Measurements from ENCODE around the gene PROM1. TPM values are rescaled to one million over a fixed set of nuclear protein-coding genes. Genes with fewer than 3 reads are reported as not detected.

Gene PROM1
- total RNA-seq, 4 donors from 2014 or later: 3.3 to 4.6 (median 4.0) TPM

GRCh38 chr4:15976456-15977447, 107.1 kb downstream of the PROM1 start:
- Histone ChIP-seq H3K27ac (replicated peaks in 1 of 4) (no peak overlapping the region), H3K4me1 (no peaks in the 10 kb centered on the region), H3K27me3 (no peaks in the 10 kb centered on the region), H3K4me3 (no peak overlapping the region), H3K9me3 (no peaks in the 10 kb centered on the region), H3K36me3 (no peaks in the 10 kb centered on the region)
- 79% methylated on average over 4 of the region's 7 CpGs for WGBS
- intact Hi-C loops (cut with DNase I): no loop called here
- TF ChIP-seq POLR2AphosphoS5 (IDR thresholded peaks at IDR 0.05) (no peak), POLR2A (IDR thresholded peaks at IDR 0.05; ENCODE audit: low read depth) (no peak), CTCF (IDR thresholded peaks at IDR 0.05) (no peak), EP300 (IDR thresholded peaks at IDR 0.05) (no peak)
- DNase-seq (ENCODE audit: extremely low spot score): no peak

DNA sequence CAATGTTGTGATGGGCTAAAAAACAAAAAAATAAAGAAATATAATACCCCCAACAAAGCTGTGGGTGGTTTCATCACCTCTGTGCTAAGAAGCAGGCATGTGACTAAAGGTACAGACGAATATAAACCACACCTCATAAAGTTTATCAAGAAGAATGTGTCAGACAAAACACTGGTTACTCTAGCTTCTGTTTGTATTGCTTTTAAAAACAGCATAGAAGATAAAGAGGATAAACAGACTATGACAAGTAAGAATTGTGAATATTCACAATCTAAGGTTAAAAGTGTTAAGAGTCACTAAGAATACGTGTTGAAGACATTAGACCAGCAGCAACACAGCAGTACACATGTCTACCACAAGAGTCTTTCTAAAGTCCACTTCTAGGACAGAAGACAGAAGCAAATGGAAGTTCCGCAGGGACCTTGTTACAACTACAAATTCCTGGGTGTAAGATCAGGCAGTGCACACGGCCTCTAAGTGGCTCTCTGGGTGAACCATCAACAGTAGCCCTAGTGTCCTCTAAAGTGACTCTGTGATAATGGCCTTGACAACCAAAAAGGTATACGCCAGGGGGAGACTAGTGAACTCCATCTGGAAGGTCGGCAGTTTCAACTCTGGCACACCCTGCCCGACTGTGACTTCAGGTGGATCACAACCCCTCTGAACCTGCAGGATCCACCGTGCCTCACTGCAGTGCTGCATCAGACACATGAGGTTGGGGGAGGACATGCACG, 112.6 kb downstream of the PROM1 start:
- Histone ChIP-seq H3K4me3 (no peak overlapping the region), H3K27ac (replicated peaks in 1 of 4) (no peak overlapping the region), H3K4me1 (no peaks in the 10 kb centered on the region), H3K36me3 (no peaks in the 10 kb centered on the region), H3K27me3 (no peaks in the 10 kb centered on the region), H3K9me3 (peaks cover 0 to 5% (median under 1%) of the 10 kb centered on the region in 4 donors)
- 83% methylated on average over 9 of the region's 9 CpGs for WGBS
- TF ChIP-seq POLR2A (IDR thresholded peaks at IDR 0.05; ENCODE audit: low read depth): no peak
- TF ChIP-seq EP300 (IDR thresholded peaks at IDR 0.05): no peak
- TF ChIP-seq POLR2AphosphoS5 (IDR thresholded peaks at IDR 0.05): no peak
- no peak for TF ChIP-seq CTCF (IDR thresholded peaks at IDR 0.05)
- DNase-seq (ENCODE audit: extremely low spot score): no peak
- intact Hi-C loops (cut with DNase I): no loop called here

DNA sequence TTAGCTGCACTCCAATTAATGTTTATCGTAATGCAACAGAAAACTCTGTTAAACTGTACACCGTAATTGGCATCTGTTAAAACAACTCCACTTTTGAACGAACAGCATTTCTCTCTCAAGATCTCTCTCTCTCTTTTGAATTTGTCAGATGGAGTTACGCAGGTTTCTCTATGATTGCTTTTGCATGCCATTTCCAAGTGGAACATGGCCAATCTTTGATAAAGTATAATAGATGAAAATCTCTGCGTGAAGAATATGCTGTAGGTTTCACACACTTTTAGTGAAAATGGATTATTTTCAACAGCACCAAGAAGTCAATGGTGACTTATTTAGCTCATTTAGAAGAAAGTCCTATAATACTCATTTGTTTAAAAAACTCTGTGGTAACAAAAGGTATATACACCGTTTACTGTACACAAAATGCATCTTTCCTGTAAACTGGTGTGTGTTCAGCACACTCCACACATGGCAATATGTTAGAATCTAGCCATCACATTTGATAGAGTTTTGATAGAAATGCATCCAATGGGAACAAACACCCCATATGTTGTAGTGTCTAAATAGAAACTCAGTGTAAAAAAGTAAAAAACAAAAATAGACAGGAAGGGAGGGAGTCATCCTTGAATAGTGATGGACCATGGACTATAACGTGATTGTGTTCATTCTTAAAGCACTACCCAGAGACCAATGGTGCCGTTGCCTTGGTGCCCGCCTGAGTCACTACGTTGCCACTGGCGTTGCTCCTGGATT, 115.1 kb downstream of the PROM1 start:
- Histone ChIP-seq H3K4me3 (no peak overlapping the region), H3K9me3 (peaks cover 0 to 8% (median 3%) of the 10 kb centered on the region in 4 donors), H3K27me3 (no peaks in the 10 kb centered on the region), H3K27ac (replicated peaks in 1 of 4) (no peak overlapping the region), H3K36me3 (no peaks in the 10 kb centered on the region), H3K4me1 (no peaks in the 10 kb centered on the region)
- no peak for DNase-seq (ENCODE audit: extremely low spot score)
- 87% methylated on average over 11 of the region's 11 CpGs for WGBS
- no peak for TF ChIP-seq EP300 (IDR thresholded peaks at IDR 0.05)
- no peak for TF ChIP-seq POLR2AphosphoS5 (IDR thresholded peaks at IDR 0.05)
- no peak for TF ChIP-seq POLR2A (IDR thresholded peaks at IDR 0.05; ENCODE audit: low read depth)
- no peak for TF ChIP-seq CTCF (IDR thresholded peaks at IDR 0.05)
- intact Hi-C loops (cut with DNase I): no loop called here

DNA sequence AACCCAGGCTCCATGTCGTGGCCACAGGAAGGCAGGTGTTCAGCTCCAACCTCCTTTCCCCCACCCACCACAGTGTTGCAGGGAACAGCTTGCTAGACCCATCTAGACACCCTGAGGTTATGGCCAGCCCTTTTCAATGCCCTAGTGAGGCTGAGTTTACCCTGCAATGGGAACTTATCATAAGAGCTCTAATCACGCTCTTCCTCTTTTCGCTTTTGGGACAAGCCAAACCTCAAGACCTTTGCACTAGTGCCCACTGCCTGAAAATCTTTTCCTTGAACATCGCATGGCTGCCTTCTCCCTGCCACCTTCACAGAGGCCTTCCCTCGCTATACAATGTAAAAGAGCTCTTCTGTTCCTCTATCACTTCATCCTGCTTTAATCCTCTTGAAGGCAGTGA, 118.5 kb downstream of the PROM1 start:
- Histone ChIP-seq H3K36me3 (no peaks in the 10 kb centered on the region), H3K27me3 (no peaks in the 10 kb centered on the region), H3K4me1 (no peaks in the 10 kb centered on the region), H3K4me3 (no peak overlapping the region), H3K27ac (replicated peaks in 1 of 4) (no peak overlapping the region), H3K9me3 (peaks cover 0 to 8% (median 3%) of the 10 kb centered on the region in 4 donors)
- intact Hi-C loops (cut with DNase I): no loop called here
- no peak for DNase-seq (ENCODE audit: extremely low spot score)
- 89% methylated on average over 5 of the region's 5 CpGs for WGBS
- TF ChIP-seq POLR2A (IDR thresholded peaks at IDR 0.05; ENCODE audit: low read depth) (no peak), EP300 (IDR thresholded peaks at IDR 0.05) (no peak), POLR2AphosphoS5 (IDR thresholded peaks at IDR 0.05) (no peak), CTCF (IDR thresholded peaks at IDR 0.05) (no peak)
